Limb (tissue), 2 donors: ENCODE measurements around the gene SCMH1.
A peak's percentile ranks its signal among the peaks of the same experiment; 100 is the strongest.

Experiments used
- DNase-seq, 2 donors: peaks; one replicate each; pipeline ENCODE4 v3.0.0-alpha.2; 2016; ENCODE audit errors: extremely low spot score in 2 of 2

Gene SCMH1

DNA sequence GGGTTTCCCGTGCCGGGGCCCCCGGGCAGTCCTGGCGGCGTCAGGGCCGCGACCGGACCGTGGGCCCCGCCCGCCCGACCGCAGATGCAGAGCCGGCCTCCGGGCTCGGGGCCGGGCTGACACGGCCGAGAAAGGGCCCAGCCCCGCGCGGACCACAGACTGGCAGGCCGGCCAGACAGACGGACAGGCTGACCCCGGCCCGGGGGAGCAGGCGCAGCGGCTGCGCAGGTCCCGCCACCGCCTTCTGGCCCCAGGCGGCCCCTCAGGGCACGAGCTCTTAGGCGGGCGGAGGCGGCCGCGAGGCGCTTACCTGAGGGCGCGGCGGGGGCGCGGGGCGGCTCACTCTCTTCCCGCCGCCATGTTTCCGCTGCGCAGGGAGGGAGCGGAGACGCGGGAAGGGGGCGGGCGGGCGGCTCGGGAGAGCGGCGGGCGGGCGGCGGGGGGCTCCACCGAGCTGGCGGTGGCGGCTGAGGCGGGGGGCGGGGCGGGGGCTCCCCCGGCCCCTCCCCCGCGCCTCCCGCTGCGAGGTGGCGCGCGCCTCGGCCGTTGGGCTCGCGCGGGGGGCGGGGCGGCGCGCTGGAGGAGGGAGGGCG is at the start of gene SCMH1:
Gene SCMH1, minus strand, starts transcription at position 558 of the 593 bp plus-strand sequence. CDS start 56,173 bp downstream, outside the sequence.
- peak; percentile 22 to 82 for DNase-seq

DNA sequence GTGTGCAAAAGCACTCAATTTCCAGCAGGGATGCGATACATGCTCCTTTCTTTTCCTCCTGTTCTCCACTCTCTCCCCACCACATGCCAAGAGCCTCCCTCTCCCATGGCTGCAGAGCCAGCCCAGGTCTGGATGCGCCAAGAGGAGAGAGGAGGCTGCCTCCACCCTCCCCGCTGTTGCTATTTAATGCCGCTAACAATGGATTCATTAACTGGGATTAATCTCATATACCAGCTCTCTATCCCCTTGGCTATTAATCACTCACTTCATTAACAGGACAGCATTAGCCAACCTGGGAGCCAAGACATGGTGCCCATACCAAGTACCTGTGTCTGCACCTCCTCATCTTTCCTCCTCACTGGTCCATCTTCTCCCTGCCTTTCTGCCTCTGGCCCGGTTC is 49.1 kb upstream of the SCMH1 start:
- DNase-seq: no peak

- no peak for DNase-seq
These were observed 47.1 kb upstream of the SCMH1 start for GRCh38 chr1:41289196-41289595.

DNA sequence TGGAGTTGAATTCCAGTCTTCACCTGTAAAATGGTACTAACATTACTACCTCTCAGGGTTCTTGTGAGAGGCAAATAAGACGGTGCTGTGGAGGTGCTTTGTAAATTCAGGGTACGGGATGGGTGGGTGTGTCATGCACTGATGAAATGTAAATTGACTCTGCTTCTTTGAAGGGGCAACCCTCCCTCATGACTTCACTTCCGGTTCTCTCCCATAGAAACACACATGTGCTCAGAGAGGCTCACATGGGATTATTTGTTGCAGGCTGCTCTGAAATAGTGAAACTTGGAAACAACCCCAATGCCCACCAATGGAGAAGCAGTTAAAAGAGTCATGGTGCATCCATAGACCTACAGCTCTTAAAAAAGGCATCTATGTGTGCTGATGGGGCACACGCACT is 44.9 kb upstream of the SCMH1 start:
- DNase-seq: no peak

- peak in 1 of 2 donors; percentile 57 for DNase-seq
These were observed 44.4 kb upstream of the SCMH1 start for GRCh38 chr1:41286486-41286885.

DNA sequence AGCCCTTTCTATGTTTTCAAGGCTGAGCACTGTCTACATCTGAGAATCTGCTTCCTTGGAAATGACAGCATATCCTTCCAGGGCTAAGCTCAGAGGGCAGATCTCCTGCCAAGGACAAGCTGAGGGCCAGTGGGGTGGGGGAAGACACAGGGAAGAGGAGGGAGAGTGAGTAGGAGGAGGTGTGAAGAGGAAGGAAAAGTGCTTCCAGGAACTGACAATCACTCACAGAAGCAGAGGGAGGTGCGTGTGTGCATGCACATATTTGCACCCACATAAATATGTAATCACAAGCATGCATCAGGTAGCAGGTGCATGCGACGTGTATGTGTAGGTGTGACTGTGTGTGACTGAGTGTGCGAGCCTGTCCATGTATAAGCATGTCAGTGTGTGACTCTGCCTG is 43.7 kb upstream of the SCMH1 start:
- no peak for DNase-seq

- DNase-seq: no peak
These were observed 42.0 kb upstream of the SCMH1 start for GRCh38 chr1:41284121-41284520.

GRCh38 chr1:41282679-41283317 is 40.7 kb upstream of the SCMH1 start:
- peak in 1 of 2 donors; percentile 76 for DNase-seq

GRCh38 chr1:41281334-41281733 is 39.2 kb upstream of the SCMH1 start:
- no peak for DNase-seq

DNA sequence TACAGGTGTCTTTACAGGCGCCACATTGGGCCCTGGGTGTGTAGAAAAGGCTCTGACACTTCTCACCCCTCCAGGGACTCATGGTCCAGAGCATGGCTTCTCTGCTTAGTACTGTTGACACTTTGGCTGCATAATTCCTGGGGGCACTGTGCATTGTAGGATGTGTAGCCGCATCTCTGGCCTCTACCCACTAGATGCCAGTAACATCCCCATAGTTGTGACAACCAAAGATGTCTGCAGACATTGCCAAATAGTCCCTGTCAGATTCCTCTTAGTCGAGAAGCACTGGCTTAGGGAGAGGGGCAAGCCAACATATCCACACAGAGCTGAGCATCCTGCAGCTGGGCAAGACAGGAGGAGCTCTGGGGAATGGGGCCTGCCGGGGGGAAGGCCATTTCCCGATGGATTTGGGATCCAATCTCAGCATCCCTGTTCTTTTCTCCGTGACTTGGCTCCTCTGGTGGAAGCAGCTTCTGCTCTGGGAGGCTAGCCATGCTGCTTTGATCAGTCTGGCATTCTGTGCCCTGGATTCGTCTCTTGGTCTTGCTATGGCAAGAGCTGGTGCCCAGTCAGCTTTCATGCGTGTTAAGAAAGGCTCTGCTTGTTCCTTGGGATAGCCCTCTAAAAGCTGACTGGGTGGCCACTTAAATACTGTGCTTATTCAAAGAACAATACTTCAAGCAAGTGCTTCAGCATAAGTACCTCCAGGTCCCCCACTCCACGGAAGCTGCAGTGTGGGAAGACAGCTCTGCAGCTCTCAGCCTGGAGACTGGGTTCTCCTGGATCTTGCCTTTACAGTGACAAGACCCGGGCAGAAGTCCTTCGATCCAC is 38.3 kb upstream of the SCMH1 start:
- DNase-seq: no peak

- DNase-seq: no peak
These were observed 36.0 kb upstream of the SCMH1 start for GRCh38 chr1:41278076-41278475.

DNA sequence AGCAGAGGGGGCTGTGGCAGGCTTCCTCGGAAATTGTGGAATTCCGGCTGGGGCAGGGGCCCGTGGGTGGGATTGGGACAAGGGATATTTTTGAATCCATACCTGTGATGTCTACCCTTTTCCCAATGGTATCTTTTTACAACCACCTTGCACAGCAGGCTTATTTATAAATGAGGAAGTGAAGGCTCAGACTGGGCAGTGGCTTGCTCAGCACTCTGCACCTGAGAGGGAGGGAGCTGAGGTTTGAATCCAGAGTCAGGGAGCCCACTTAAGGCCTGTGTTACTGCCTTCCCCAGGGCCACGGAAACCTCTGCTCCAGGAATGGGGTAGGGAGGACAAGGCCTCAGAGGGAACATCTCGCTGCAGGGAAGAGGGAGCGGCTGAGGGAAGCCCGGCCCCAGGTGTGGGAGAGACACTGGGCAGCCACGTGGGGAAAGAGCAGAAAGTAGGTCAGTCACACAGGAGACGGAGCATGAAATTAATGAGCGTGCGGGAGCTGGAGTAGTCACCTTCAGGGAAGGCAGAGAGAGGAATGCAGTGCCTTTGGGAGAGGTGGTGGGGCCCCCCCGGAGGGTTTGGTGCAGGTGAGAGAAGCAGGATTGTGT is 35.4 kb upstream of the SCMH1 start:
- no peak for DNase-seq

GRCh38 chr1:41275831-41276230 is 33.7 kb upstream of the SCMH1 start:
- DNase-seq: no peak

- no peak for DNase-seq
These were observed 32.8 kb upstream of the SCMH1 start for GRCh38 chr1:41274752-41275545.

- DNase-seq: no peak
These were observed 30.5 kb upstream of the SCMH1 start for GRCh38 chr1:41272601-41273000.

DNA sequence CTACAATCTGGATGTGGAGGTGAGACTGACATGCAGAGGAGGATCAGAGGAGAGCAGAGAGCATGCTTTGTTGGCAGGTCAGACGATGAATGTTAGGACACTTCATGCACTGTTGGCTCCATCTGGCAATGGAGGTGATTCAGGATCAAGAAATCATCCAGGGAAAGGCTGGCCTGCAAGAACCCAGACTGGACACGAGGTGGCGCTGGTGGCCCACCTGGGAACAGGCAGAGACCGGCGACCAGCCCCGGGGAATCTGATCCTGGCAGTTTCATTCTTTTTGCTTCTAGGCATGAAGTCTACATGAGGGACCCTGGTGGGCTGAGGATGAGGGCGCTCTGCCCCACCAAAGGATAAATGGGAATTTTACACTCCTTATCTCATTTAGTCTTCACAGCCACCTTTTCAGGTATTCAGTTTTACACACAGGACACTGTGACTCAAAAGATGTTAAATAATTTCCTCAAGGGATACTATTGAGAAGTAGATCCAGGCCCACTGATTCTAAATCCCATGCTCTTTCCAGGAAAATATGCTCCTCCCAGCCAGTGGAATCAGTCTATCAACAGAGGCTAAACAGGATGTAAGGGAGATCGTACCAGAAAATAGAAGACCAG is 26.2 kb upstream of the SCMH1 start:
- peak; percentile 74 to 89 for DNase-seq

DNA sequence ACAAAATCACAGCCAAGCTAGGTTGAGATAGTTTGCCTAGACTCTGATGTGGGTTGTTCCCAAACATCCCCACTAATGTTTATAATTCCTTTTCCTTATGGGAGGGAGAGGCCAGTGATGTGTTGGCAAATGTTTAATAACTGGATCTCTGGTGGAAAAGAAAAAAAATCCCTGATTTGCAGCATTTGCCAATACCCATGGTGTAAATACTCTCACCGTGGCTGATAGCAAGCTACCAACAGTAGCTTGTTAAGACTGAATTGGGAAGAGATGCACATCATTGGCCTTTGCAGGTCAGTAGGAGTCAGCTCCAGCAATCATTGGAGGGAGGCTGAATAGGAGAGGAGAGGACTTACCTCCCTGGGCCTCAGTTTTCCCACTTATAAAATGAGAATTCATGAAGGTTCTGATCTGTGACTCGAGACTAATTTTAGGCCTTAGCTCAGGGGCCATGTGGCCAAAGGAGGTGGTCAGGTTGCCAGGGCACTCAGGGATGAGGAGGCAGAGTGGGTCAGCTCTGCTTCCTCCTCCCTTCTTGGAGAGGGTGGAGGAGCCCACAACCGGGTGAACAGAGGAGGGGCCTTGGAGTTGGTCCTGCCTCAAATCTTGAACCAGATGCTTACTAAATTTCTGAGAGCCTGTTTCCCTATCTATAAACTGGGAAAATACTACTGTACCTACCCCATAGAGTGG is 20.0 kb upstream of the SCMH1 start:
- no peak for DNase-seq

- DNase-seq: no peak
These were observed 18.7 kb upstream of the SCMH1 start for GRCh38 chr1:41260768-41261167.

DNA sequence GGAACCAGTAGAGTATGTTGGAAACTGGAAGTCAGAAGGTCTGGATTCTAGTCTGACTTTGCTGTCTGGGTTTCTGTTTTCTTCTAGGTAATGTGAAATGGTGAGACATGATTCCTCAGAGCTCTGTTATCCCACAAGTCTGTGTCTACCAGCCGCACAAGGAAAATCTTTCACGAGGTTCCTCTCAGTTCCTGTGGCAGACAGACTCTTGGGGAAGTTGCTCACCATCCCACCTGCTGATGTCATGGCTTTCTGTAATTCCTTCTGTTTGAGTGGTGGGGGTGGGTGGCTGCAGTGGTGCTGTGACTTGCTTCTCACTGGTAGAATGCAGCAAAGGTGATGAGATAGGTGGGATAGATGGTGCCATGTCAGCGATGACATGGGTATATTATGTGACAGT is 17.1 kb upstream of the SCMH1 start:
- DNase-seq: no peak

GRCh38 chr1:41255978-41256377 is 13.9 kb upstream of the SCMH1 start:
- DNase-seq: no peak
